Smooth muscle cell (in vitro differentiated cells): Measurements from ENCODE around the gene FAM156B. TPM values are rescaled to one million over a fixed set of nuclear protein-coding genes. Genes with fewer than 3 reads are reported as not detected.
"Not testable (repeated sequence)": the region's sequence is repeated elsewhere in the genome, so short reads cannot be mapped to it uniquely, and the experiment has no call there.

Experiments used
- DNase-seq: peaks from one replicate; lab custom pipeline; 2025; ENCODE audit not compliant: unreplicated experiment; lab: John Stamatoyannopoulos, UW
- H2AFZ ChIP-seq: fragments of 200-600 bp; sonication (generic); 2 replicates; pipeline ENCODE4 v1.6.0; 2016; ENCODE audit warnings: antibody characterized with exemption, low read depth, mild to moderate bottlenecking
- H3F3A ChIP-seq: fragments of 200-600 bp; sonication (generic); 2 replicates; pipeline ENCODE4 v1.6.0; 2017; ENCODE audit warnings: antibody characterized with exemption, low read depth
- H3K27ac ChIP-seq: fragments of 200-600 bp; sonication (generic); 2 replicates; pipeline ENCODE4 v1.5.1; 2016; ENCODE audit warnings: low read depth, mild to moderate bottlenecking
- H3K27me3 ChIP-seq: fragments of 200-600 bp; sonication (generic); 2 replicates; pipeline ENCODE4 v1.6.1; 2016; ENCODE audit warnings: low read depth, mild to moderate bottlenecking
- H3K36me3 ChIP-seq: fragments of 200-600 bp; sonication (generic); 2 replicates; pipeline ENCODE4 v1.5.1; 2016; ENCODE audit warnings: low read depth
- H3K4me1 ChIP-seq: fragments of 200-600 bp; sonication (generic); 2 replicates; pipeline ENCODE4 v1.5.1; 2016; ENCODE audit warnings: low read depth
- H3K4me2 ChIP-seq: fragments of 200-600 bp; sonication (generic); 2 replicates; pipeline ENCODE4 v1.6.0; 2016; ENCODE audit warnings: mild to moderate bottlenecking
- H3K4me3 ChIP-seq: fragments of 200-600 bp; sonication (generic); 2 replicates; pipeline ENCODE4 v1.5.1; 2016; ENCODE audit warnings: mild to moderate bottlenecking
- H3K79me2 ChIP-seq: fragments of 200-600 bp; sonication (generic); 2 replicates; pipeline ENCODE4 v1.6.0; 2016; ENCODE audit warnings: low read depth, mild to moderate bottlenecking
- H3K9ac ChIP-seq: fragments of 200-600 bp; sonication (generic); 2 replicates; pipeline ENCODE4 v1.6.0; 2016; ENCODE audit warnings: low read depth
- H3K9me3 ChIP-seq: fragments of 200-600 bp; sonication (generic); replicated peaks from 2 replicates; pipeline ENCODE4 v1.5.1; 2016; ENCODE audit warnings: low read depth
- H4K20me1 ChIP-seq: fragments of 200-600 bp; sonication (generic); 2 replicates; pipeline ENCODE4 v1.6.0; 2016; ENCODE audit warnings: low read depth
- WGBS: methylation state at CpG from one replicate; pipeline ENCODE4 v1.1.7; 2016; ENCODE audit warnings: low lambda C conversion rate; 5-methylcytosine and 5-hydroxymethylcytosine counted together
- polyA plus RNA-seq: library from polyadenylated mRNA; unstranded; fragments of >200 nt; fragmentation: Nextera tagmentation; extraction: Ambion mirVana; gene quantifications from 2 replicates; pipeline ENCODE4 v1.2.1, GENCODE V29; 2016
- total RNA-seq: library from RNA; depleted of rRNA; stranded (reverse); fragments of >200 nt; gene quantifications from 2 replicates; pipeline ENCODE4 v1.2.3, GENCODE V29; 2014

FAM156B gene
- total and polyA plus RNA-seq, 2 experiments from 2014 or later = 22.0 to 30.7 TPM

GRCh38 chrX:52948265-52948664 is 51.1 kb downstream of the FAM156B start:
- H3K27me3 ChIP-seq, DNase-seq, H3K9ac ChIP-seq, H3K9me3 ChIP-seq, H3K4me2 ChIP-seq, H3K79me2 ChIP-seq, H3K36me3 ChIP-seq, H4K20me1 ChIP-seq, H3F3A ChIP-seq, H3K4me1 ChIP-seq, H3K27ac ChIP-seq, H3K4me3 ChIP-seq, H2AFZ ChIP-seq: not testable (repeated sequence)
- no CpG with 5 or more reads among the region's 17 CpGs for WGBS

GRCh38 chrX:52949325-52949724 is 52.2 kb downstream of the FAM156B start:
- not testable (repeated sequence) for H3K36me3 ChIP-seq, H3F3A ChIP-seq, DNase-seq, H4K20me1 ChIP-seq, H3K4me1 ChIP-seq, H2AFZ ChIP-seq, H3K79me2 ChIP-seq, H3K4me3 ChIP-seq, H3K4me2 ChIP-seq, H3K27me3 ChIP-seq, H3K9ac ChIP-seq, H3K9me3 ChIP-seq, H3K27ac ChIP-seq
- WGBS = no CpG with 5 or more reads among the region's 4 CpGs

- not testable (repeated sequence) for H3K36me3 ChIP-seq, H3K79me2 ChIP-seq, DNase-seq, H3K9me3 ChIP-seq, H3K4me2 ChIP-seq, H3K9ac ChIP-seq, H2AFZ ChIP-seq, H4K20me1 ChIP-seq, H3K4me1 ChIP-seq, H3F3A ChIP-seq, H3K27me3 ChIP-seq, H3K27ac ChIP-seq, H3K4me3 ChIP-seq
- no CpG with 5 or more reads among the region's 10 CpGs for WGBS
These were observed 52.8 kb downstream of the FAM156B start for GRCh38 chrX:52949884-52950283.

Other genes with a start within 250 kb of the FAM156B start
- not detected in 2 replicates for gene SSX7, start 242.4 kb upstream of the FAM156B start, total RNA-seq
- gene SSX7, start 242.4 kb upstream of the FAM156B start, polyA plus RNA-seq = not detected in 2 replicates
- not detected in 2 replicates for gene SSX2, start 190.2 kb upstream of the FAM156B start, total RNA-seq
- not detected in 2 replicates for gene SSX2, start 190.2 kb upstream of the FAM156B start, polyA plus RNA-seq
- not detected in 2 replicates for gene SSX2B, start 146.1 kb upstream of the FAM156B start, total RNA-seq
- not detected in 2 replicates for gene SSX2B, start 146.1 kb upstream of the FAM156B start, polyA plus RNA-seq
- gene SPANXN5, start 99.9 kb upstream of the FAM156B start, total RNA-seq = not detected in 2 replicates
- not detected in 2 replicates for gene SPANXN5, start 99.9 kb upstream of the FAM156B start, polyA plus RNA-seq
- not detected in 2 replicates for gene XAGE5, start 86.0 kb upstream of the FAM156B start, total RNA-seq
- not detected in 2 replicates for gene XAGE5, start 86.0 kb upstream of the FAM156B start, polyA plus RNA-seq
- gene XAGE3, start 29.2 kb upstream of the FAM156B start, total RNA-seq = not detected in 2 replicates
- not detected in 2 replicates for gene XAGE3, start 29.2 kb upstream of the FAM156B start, polyA plus RNA-seq
- 7.6 and 16.3 TPM in 2 replicates for gene FAM156A, start 61.2 kb downstream of the FAM156B start, total RNA-seq
- 18.5 and 27.4 TPM in 2 replicates for gene FAM156A, start 61.2 kb downstream of the FAM156B start, polyA plus RNA-seq
- gene GPR173, start 151.5 kb downstream of the FAM156B start, total RNA-seq = 3.9 and 5.5 TPM in 2 replicates
- gene GPR173, start 151.5 kb downstream of the FAM156B start, polyA plus RNA-seq = 0.63 and 1.8 TPM in 2 replicates
- 37.7 and 38.1 TPM in 2 replicates for gene TSPYL2, start 185.0 kb downstream of the FAM156B start, total RNA-seq
- 50.7 and 64.1 TPM in 2 replicates for gene TSPYL2, start 185.0 kb downstream of the FAM156B start, polyA plus RNA-seq
- gene KANTR, start 196.8 kb downstream of the FAM156B start, total RNA-seq = 6.1 and 7.9 TPM in 2 replicates
- 2.6 and 4.6 TPM in 2 replicates for gene KANTR, start 196.8 kb downstream of the FAM156B start, polyA plus RNA-seq